Mesendoderm (in vitro differentiated cells): ENCODE results near the gene BPIFB1.

Source experiments
- DNase-seq: peaks from one replicate; pipeline ENCODE4 v3.0.0; 2013
- H2AK5ac ChIP-seq: 2 replicates; pipeline ENCODE4 v1.6.1; 2013; ENCODE audit warnings: low read length, inconsistent platforms
- H2BK120ac ChIP-seq: 2 replicates; pipeline ENCODE4 v1.6.1; 2013; ENCODE audit warnings: low read depth, mild to moderate bottlenecking, low read length, moderate library complexity, mixed read lengths
- H2BK15ac ChIP-seq: replicated peaks from 2 replicates; pipeline ENCODE4 v1.6.1; 2013; ENCODE audit warnings: low read depth, mild to moderate bottlenecking, moderate library complexity
- H2BK5ac ChIP-seq: 2 replicates; pipeline ENCODE4 v1.6.1; 2013; ENCODE audit warnings: low read length, inconsistent platforms
- H3K18ac ChIP-seq: 2 replicates; pipeline ENCODE4 v1.6.1; 2013; ENCODE audit warnings: mild to moderate bottlenecking, low read length, mixed read lengths
- H3K23ac ChIP-seq: one replicate; pipeline ENCODE4 v1.6.1; 2013; ENCODE audit warnings: low read length
- H3K27ac ChIP-seq: 2 replicates; pipeline ENCODE4 v1.5.1; 2013; ENCODE audit warnings: low read depth, mild to moderate bottlenecking, inconsistent platforms, low read length, moderate library complexity
- H3K27me3 ChIP-seq: 2 replicates; pipeline ENCODE4 v1.6.1; 2013; ENCODE audit warnings: low read length, control low read depth, mild to moderate bottlenecking, inconsistent platforms; ENCODE audit not compliant: insufficient read depth, poor library complexity
- H3K36me3 ChIP-seq: 2 replicates; pipeline ENCODE4 v1.6.1; 2013; ENCODE audit warnings: low read length, inconsistent platforms; ENCODE audit not compliant: control insufficient read depth, insufficient read depth
- H3K4ac ChIP-seq: one replicate; pipeline ENCODE4 v1.6.1; 2013; ENCODE audit warnings: low read depth, mild to moderate bottlenecking, low read length, moderate library complexity
- H3K4me1 ChIP-seq: 2 replicates; pipeline ENCODE4 v1.6.1; 2013; ENCODE audit warnings: low read depth, low read length, inconsistent platforms; ENCODE audit not compliant: control insufficient read depth
- H3K4me2 ChIP-seq: 2 replicates; pipeline ENCODE4 v1.6.1; 2013; ENCODE audit warnings: low read length
- H3K4me3 ChIP-seq: 2 replicates; pipeline ENCODE4 v1.5.1; 2013; ENCODE audit warnings: mild to moderate bottlenecking, low read length
- H3K56ac ChIP-seq: one replicate; pipeline ENCODE4 v1.6.1; 2013; ENCODE audit warnings: low read length
- H3K79me1 ChIP-seq: 2 replicates; pipeline ENCODE4 v1.6.1; 2013; ENCODE audit warnings: low read length, inconsistent platforms
- H3K79me2 ChIP-seq: 2 replicates; pipeline ENCODE4 v1.6.1; 2013; ENCODE audit warnings: mild to moderate bottlenecking, low read length; ENCODE audit not compliant: control insufficient read depth, insufficient read depth
- H3K9ac ChIP-seq: 2 replicates; pipeline ENCODE4 v1.6.1; 2013; ENCODE audit warnings: low read length, inconsistent platforms
- H4K5ac ChIP-seq: one replicate; pipeline ENCODE4 v1.6.1; 2013; ENCODE audit warnings: low read length
- H4K8ac ChIP-seq: one replicate; pipeline ENCODE4 v1.6.1; 2013; ENCODE audit warnings: low read depth, mild to moderate bottlenecking, control low read depth, low read length, moderate library complexity
- WGBS: extraction: QIAGEN DNeasy Blood & Tissue Kit; methylation state at CpG from one replicate; pipeline ENCODE4 v1.1.7; 2013; ENCODE audit warnings: low lambda C conversion rate, missing lambda C conversion rate; ENCODE audit not compliant: insufficient coverage; ENCODE audit errors: extremely low coverage; 5-methylcytosine and 5-hydroxymethylcytosine counted together

The BPIFB1 gene

GRCh38 chr20:33338467-33339258, 55.6 kb downstream of the BPIFB1 start:
- Histone ChIP-seq H3K18ac (no peak overlapping the region), H3K56ac (no peak overlapping the region), H3K4me2 (no peak overlapping the region), H3K4me3 (no peak overlapping the region), H2BK5ac (no peak overlapping the region), H3K4ac (peak overlapping the region; percentile 23), H3K27me3 (no peaks in the 10 kb centered on the region), H3K23ac (no peak overlapping the region), H2BK15ac (no peak overlapping the region), H4K5ac (no peak overlapping the region), H3K79me2 (no peaks in the 10 kb centered on the region), H3K79me1 (no peaks in the 10 kb centered on the region), H3K9ac (no peak overlapping the region), H3K36me3 (no peaks in the 10 kb centered on the region), H3K27ac (no peak overlapping the region), H4K8ac (no peak overlapping the region), H3K4me1 (no peaks in the 10 kb centered on the region), H2BK120ac (no peak overlapping the region), H2AK5ac (no peak overlapping the region)
- no CpG with 5 or more reads among the region's 5 CpGs for WGBS
- no peak for DNase-seq

GRCh38 chr20:33339515-33340058, 56.6 kb downstream of the BPIFB1 start:
- H4K8ac ChIP-seq, result no peak overlapping the region
- no peak overlapping the region for H3K4me2 ChIP-seq
- H3K27me3 ChIP-seq, result no peaks in the 10 kb centered on the region
- no peak overlapping the region for H3K18ac ChIP-seq
- no peaks in the 10 kb centered on the region for H3K79me1 ChIP-seq
- H3K9ac ChIP-seq, result no peak overlapping the region
- no peaks in the 10 kb centered on the region for H3K79me2 ChIP-seq
- H2BK120ac ChIP-seq, result no peak overlapping the region
- H3K56ac ChIP-seq, result no peak overlapping the region
- no peak overlapping the region for H3K23ac ChIP-seq
- no peak overlapping the region for H3K4ac ChIP-seq
- no peaks in the 10 kb centered on the region for H3K36me3 ChIP-seq
- H2BK5ac ChIP-seq, result no peak overlapping the region
- H3K27ac ChIP-seq, result no peak overlapping the region
- no peak overlapping the region for H3K4me3 ChIP-seq
- H4K5ac ChIP-seq, result no peak overlapping the region
- peak; percentile 56 for DNase-seq
- no CpG with 5 or more reads among the region's 8 CpGs for WGBS
- H3K4me1 ChIP-seq, result no peaks in the 10 kb centered on the region
- no peak overlapping the region for H2BK15ac ChIP-seq
- no peak overlapping the region for H2AK5ac ChIP-seq

DNA sequence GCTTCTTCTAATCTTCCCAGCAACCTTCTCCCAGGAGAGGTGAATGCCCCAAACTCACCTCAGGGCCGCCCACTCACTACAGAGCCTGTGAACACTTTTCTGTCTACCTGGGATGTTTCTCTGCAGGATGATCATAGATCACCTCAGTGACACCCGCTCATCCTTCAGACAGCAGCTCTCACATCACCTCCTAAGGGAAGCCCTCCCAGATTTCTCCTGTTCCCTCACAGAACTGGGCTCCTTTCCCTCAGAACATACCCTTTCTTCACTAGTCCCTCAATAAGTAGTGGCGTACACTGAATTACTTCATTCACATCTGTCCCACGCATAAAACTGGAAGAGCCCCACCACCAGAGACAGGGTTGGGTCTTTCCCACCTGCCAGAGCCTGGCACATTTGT, 60.5 kb downstream of the BPIFB1 start:
- H4K8ac ChIP-seq, result no peak overlapping the region
- H3K79me1 ChIP-seq, result no peaks in the 10 kb centered on the region
- H3K79me2 ChIP-seq, result no peaks in the 10 kb centered on the region
- H3K4me3 ChIP-seq, result no peak overlapping the region
- H2BK120ac ChIP-seq, result no peak overlapping the region
- no peak overlapping the region for H3K9ac ChIP-seq
- no peak overlapping the region for H3K23ac ChIP-seq
- H3K4me1 ChIP-seq, result no peaks in the 10 kb centered on the region
- H2AK5ac ChIP-seq, result no peak overlapping the region
- H3K27ac ChIP-seq, result no peak overlapping the region
- no peak overlapping the region for H4K5ac ChIP-seq
- H2BK5ac ChIP-seq, result no peak overlapping the region
- WGBS, result no CpG with 5 or more reads among the region's 4 CpGs
- H3K18ac ChIP-seq, result no peak overlapping the region
- no peaks in the 10 kb centered on the region for H3K36me3 ChIP-seq
- H2BK15ac ChIP-seq, result no peak overlapping the region
- H3K4ac ChIP-seq, result no peak overlapping the region
- no peak overlapping the region for H3K4me2 ChIP-seq
- DNase-seq, result no peak
- no peaks in the 10 kb centered on the region for H3K27me3 ChIP-seq
- no peak overlapping the region for H3K56ac ChIP-seq

GRCh38 chr20:33345342-33345741, 62.3 kb downstream of the BPIFB1 start:
- no peak overlapping the region for H3K56ac ChIP-seq
- H2BK5ac ChIP-seq, result no peak overlapping the region
- no peak for DNase-seq
- no peaks in the 10 kb centered on the region for H3K36me3 ChIP-seq
- H2AK5ac ChIP-seq, result no peak overlapping the region
- H3K4me3 ChIP-seq, result no peak overlapping the region
- H3K27ac ChIP-seq, result no peak overlapping the region
- no peaks in the 10 kb centered on the region for H3K27me3 ChIP-seq
- H3K23ac ChIP-seq, result no peak overlapping the region
- WGBS, result no CpG with 5 or more reads among the region's 9 CpGs
- no peaks in the 10 kb centered on the region for H3K79me2 ChIP-seq
- no peak overlapping the region for H3K18ac ChIP-seq
- no peak overlapping the region for H3K9ac ChIP-seq
- no peak overlapping the region for H3K4me2 ChIP-seq
- no peak overlapping the region for H2BK120ac ChIP-seq
- H3K4ac ChIP-seq, result no peak overlapping the region
- H2BK15ac ChIP-seq, result no peak overlapping the region
- no peak overlapping the region for H4K8ac ChIP-seq
- no peaks in the 10 kb centered on the region for H3K79me1 ChIP-seq
- H3K4me1 ChIP-seq, result no peaks in the 10 kb centered on the region
- no peak overlapping the region for H4K5ac ChIP-seq

GRCh38 chr20:33348136-33348937, 65.3 kb downstream of the BPIFB1 start:
- Histone ChIP-seq H3K79me2 (no peaks in the 10 kb centered on the region), H2AK5ac (no peak overlapping the region), H3K27me3 (no peaks in the 10 kb centered on the region), H2BK120ac (no peak overlapping the region), H3K4me1 (no peaks in the 10 kb centered on the region), H3K23ac (no peak overlapping the region), H3K27ac (no peak overlapping the region), H3K79me1 (no peaks in the 10 kb centered on the region), H3K18ac (no peak overlapping the region), H3K4me3 (no peak overlapping the region), H3K4ac (no peak overlapping the region), H2BK5ac (no peak overlapping the region), H3K4me2 (no peak overlapping the region), H4K8ac (no peak overlapping the region), H3K36me3 (no peaks in the 10 kb centered on the region), H4K5ac (no peak overlapping the region), H3K9ac (no peak overlapping the region), H2BK15ac (no peak overlapping the region), H3K56ac (no peak overlapping the region)
- DNase-seq, result peak; percentile 53
- no CpG with 5 or more reads among the region's 11 CpGs for WGBS
